ENCODE measurements around the gene SORCS2. TPM values are rescaled to one million over a fixed set of nuclear protein-coding genes. Genes with fewer than 3 reads are reported as not detected.

SORCS2 gene
- total and polyA plus RNA-seq, 2 experiments from 2014 or later: 0.38 to 1.4 TPM

DNA sequence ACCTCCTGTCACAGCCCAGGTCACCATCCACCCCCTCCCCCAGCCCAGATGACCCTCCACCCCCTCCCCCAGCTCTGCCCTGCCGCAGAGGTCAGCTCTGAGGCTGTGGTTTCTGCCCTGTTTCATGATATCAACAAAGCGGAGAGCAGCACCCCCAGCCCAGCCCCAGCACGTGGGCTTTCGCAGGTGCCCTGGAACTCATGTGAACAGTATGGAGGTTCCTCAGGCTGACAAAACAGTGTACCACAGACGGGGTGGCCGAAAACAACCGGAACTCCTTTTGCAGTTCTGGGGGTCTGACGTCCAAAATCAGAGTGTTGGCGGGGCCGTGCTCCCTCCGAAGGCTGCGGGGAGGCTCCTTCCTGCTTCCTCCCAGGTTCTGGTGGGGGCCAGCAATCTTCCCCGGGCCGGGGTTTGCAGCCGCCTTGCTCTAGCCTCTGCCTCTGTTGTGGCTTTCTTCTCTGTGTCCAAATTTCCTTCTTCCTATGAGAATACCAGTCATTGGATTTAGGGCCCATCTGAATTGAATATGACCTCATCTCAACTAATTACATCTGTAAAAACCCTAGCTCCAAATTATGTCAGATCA is 250.3 kb downstream of the SORCS2 start:
- H3K27ac ChIP-seq: no peak overlapping the region
- H4K20me1 ChIP-seq (ENCODE audit: insufficient read depth): no peaks in the 10 kb centered on the region
- 69 to 70% methylated on average over 14 to 15 of the region's 15 CpGs for WGBS, 2 experiments (ENCODE audit: low coverage in 1 of 2, low lambda C conversion rate in 2 of 2, missing lambda C conversion rate in 2 of 2)
- TF ChIP-seq EZH2phosphoT487 (IDR thresholded peaks at IDR 0.05; ENCODE audit: insufficient read depth, low read depth): no peak
- no peak for TF ChIP-seq EZH2 (IDR thresholded peaks at IDR 0.05; ENCODE audit: insufficient read depth, poor library complexity, severe bottlenecking)
- peaks cover 21% of the 10 kb centered on the region for H3K27me3 ChIP-seq (replicated peaks; ENCODE audit: insufficient read depth)
- no peak overlapping the region for H2AFZ ChIP-seq
- in situ Hi-C loops (cut with MboI): no loop called here
- H3K9ac ChIP-seq: no peak overlapping the region
- H3K36me3 ChIP-seq (ENCODE audit: low read depth): no peaks in the 10 kb centered on the region
- no peaks in the 10 kb centered on the region for H3K9me2 ChIP-seq (ENCODE audit: insufficient read depth)
- no peaks in the 10 kb centered on the region for H3K9me3 ChIP-seq (ENCODE audit: low read depth)
- H3F3A ChIP-seq (ENCODE audit: insufficient read depth): no peaks in the 10 kb centered on the region
- no peak overlapping the region for H3K4me3 ChIP-seq
- no peaks in the 10 kb centered on the region for H3K4me1 ChIP-seq (ENCODE audit: insufficient read depth)
- DNase-seq: no peak
- no peak overlapping the region for H3K4me2 ChIP-seq (ENCODE audit: unreplicated experiment)
- no peaks in the 10 kb centered on the region for H3K79me2 ChIP-seq (ENCODE audit: insufficient read depth)

DNA sequence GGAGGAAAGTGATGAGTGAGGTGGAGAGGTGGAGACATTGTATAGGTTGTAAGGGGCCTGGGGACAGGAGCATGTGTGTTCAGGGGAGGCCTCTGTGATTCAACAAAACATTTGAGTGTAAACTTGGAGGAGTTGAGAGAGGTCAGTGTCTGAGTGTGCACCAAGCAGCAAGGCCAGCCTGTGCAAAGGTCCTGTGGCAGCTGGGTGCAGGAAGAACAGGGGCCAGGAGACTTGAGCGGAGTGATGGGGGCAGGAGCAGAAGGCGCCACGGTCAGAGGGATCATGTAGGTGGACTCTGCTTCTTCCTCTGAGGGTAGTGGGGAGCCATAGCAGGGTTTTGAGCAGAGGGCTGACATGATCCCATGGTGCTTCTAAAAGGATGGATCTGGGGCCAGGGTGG is 252.0 kb downstream of the SORCS2 start:
- in situ Hi-C loops (cut with MboI): no loop called here
- Histone ChIP-seq H3K27me3 (replicated peaks; ENCODE audit: insufficient read depth) (peaks cover 10% of the 10 kb centered on the region; the same call in 1 of the 2 replicates), H3K36me3 (ENCODE audit: low read depth) (no peaks in the 10 kb centered on the region), H2AFZ (no peak overlapping the region), H3K27ac (no peak overlapping the region), H3K4me3 (no peak overlapping the region), H3K9ac (no peak overlapping the region), H3F3A (ENCODE audit: insufficient read depth) (no peaks in the 10 kb centered on the region), H4K20me1 (ENCODE audit: insufficient read depth) (no peaks in the 10 kb centered on the region), H3K9me2 (ENCODE audit: insufficient read depth) (no peaks in the 10 kb centered on the region), H3K79me2 (ENCODE audit: insufficient read depth) (no peaks in the 10 kb centered on the region), H3K9me3 (ENCODE audit: low read depth) (no peaks in the 10 kb centered on the region), H3K4me2 (ENCODE audit: unreplicated experiment) (no peak overlapping the region), H3K4me1 (ENCODE audit: insufficient read depth) (no peaks in the 10 kb centered on the region)
- TF ChIP-seq EZH2phosphoT487 (IDR thresholded peaks at IDR 0.05; ENCODE audit: insufficient read depth, low read depth): no peak
- WGBS, 2 experiments (ENCODE audit: low coverage in 1 of 2, low lambda C conversion rate in 2 of 2, missing lambda C conversion rate in 2 of 2): 62 to 77% methylated on average over 3 of the region's 3 CpGs
- no peak for DNase-seq

DNA sequence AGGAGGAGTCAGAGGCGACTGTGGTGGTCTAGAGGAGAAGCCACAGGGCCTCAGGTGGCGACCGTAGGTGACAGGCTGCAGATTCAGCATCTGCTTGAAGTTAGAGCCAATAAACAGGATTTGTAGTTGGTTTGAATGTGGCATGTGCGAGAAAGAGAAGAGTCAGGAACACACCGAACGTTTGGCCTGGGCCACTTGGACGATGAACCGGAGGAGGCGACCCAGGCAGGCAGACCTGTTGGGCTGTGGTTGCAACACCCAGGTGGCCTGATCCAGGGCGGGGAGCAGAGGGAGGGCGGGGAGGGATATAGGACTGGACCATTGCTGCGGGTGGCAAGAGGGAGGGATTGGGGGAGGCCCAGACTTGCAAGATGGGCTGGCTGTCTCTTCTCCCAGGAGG is 252.4 kb downstream of the SORCS2 start:
- Histone ChIP-seq H3K4me1 (ENCODE audit: insufficient read depth) (no peaks in the 10 kb centered on the region), H3K36me3 (ENCODE audit: low read depth) (no peaks in the 10 kb centered on the region), H3K9me2 (ENCODE audit: insufficient read depth) (no peaks in the 10 kb centered on the region), H3K27me3 (replicated peaks; ENCODE audit: insufficient read depth) (0 out of 2 replicates have a peak, but pooled peaks cover 10% of the 10 kb centered on the region), H3F3A (ENCODE audit: insufficient read depth) (no peaks in the 10 kb centered on the region), H4K20me1 (ENCODE audit: insufficient read depth) (no peaks in the 10 kb centered on the region), H3K27ac (no peak overlapping the region), H2AFZ (no peak overlapping the region), H3K79me2 (ENCODE audit: insufficient read depth) (no peaks in the 10 kb centered on the region), H3K9ac (no peak overlapping the region), H3K9me3 (ENCODE audit: low read depth) (no peaks in the 10 kb centered on the region), H3K4me2 (ENCODE audit: unreplicated experiment) (no peak overlapping the region), H3K4me3 (no peak overlapping the region)
- TF ChIP-seq EZH2 (IDR thresholded peaks at IDR 0.05; ENCODE audit: insufficient read depth, poor library complexity, severe bottlenecking): no peak
- in situ Hi-C loops (cut with MboI): no loop called here
- WGBS, 2 experiments (ENCODE audit: low coverage in 1 of 2, low lambda C conversion rate in 2 of 2, missing lambda C conversion rate in 2 of 2): 66 to 68% methylated on average over 9 to 12 of the region's 12 CpGs
- no peak for DNase-seq

DNA sequence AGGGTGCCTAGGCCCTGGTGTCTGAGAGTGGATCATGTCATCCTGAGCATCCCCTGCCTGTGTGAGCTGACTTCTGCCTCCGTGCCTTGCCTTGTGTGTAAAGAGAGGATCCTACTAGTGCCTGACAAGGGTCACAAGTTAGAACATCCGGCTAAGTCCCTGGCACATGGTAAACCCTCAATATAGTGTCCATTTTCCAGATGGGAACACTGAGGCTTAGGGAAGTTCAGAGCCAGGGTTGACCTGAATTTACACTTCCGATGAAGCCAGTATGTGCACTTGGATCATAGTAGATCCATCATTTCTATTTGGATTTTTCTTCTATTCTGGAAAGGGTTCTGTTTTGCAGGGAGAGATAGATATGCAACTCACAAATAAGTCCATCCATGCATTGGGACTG is 254.9 kb downstream of the SORCS2 start:
- no peak for DNase-seq
- Histone ChIP-seq H3F3A (ENCODE audit: insufficient read depth) (no peaks in the 10 kb centered on the region), H3K9me2 (ENCODE audit: insufficient read depth) (no peaks in the 10 kb centered on the region), H3K4me3 (no peak overlapping the region), H3K27ac (no peak overlapping the region), H2AFZ (no peak overlapping the region), H3K9me3 (ENCODE audit: low read depth) (no peaks in the 10 kb centered on the region), H3K4me2 (ENCODE audit: unreplicated experiment) (no peak overlapping the region), H3K27me3 (replicated peaks; ENCODE audit: insufficient read depth) (0 out of 2 replicates have a peak, but pooled peaks cover 10% of the 10 kb centered on the region), H3K36me3 (ENCODE audit: low read depth) (no peaks in the 10 kb centered on the region), H4K20me1 (ENCODE audit: insufficient read depth) (no peaks in the 10 kb centered on the region), H3K4me1 (ENCODE audit: insufficient read depth) (no peaks in the 10 kb centered on the region), H3K9ac (no peak overlapping the region), H3K79me2 (ENCODE audit: insufficient read depth) (no peaks in the 10 kb centered on the region)
- in situ Hi-C loops (cut with MboI): no loop called here
- 52 to 60% methylated on average over 3 of the region's 3 CpGs for WGBS, 2 experiments (ENCODE audit: low coverage in 1 of 2, low lambda C conversion rate in 2 of 2, missing lambda C conversion rate in 2 of 2)
- no peak for TF ChIP-seq EZH2phosphoT487 (IDR thresholded peaks at IDR 0.05; ENCODE audit: insufficient read depth, low read depth)
- no peak for TF ChIP-seq EZH2 (IDR thresholded peaks at IDR 0.05; ENCODE audit: insufficient read depth, poor library complexity, severe bottlenecking)

DNA sequence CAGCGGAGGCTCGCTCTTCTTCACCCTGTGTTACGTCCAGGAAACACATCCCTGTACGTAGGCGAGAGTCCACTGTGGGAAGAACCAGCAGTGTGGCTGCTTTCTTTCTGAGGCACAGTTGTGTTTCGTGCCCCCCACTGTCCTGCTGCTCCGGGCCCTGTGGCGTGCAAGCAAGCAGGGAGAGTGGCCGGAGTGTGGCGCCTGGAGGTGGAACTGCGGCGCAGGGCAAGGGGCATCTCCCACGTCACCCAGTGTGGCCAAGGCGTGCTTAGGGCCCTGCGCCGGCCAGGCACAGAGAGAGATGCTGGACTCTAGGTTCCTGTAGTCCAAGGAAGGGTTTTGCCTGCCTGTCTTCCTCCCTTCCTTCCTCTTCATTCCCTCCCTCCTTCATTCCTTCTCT is 255.7 kb downstream of the SORCS2 start:
- H3F3A ChIP-seq (ENCODE audit: insufficient read depth): no peaks in the 10 kb centered on the region
- no peaks in the 10 kb centered on the region for H3K9me2 ChIP-seq (ENCODE audit: insufficient read depth)
- in situ Hi-C loops (cut with MboI): no loop called here
- TF ChIP-seq EZH2phosphoT487 (IDR thresholded peaks at IDR 0.05; ENCODE audit: insufficient read depth, low read depth) (no peak), EZH2 (IDR thresholded peaks at IDR 0.05; ENCODE audit: insufficient read depth, poor library complexity, severe bottlenecking) (no peak)
- no peak overlapping the region for H3K27ac ChIP-seq
- H3K4me1 ChIP-seq (ENCODE audit: insufficient read depth): no peaks in the 10 kb centered on the region
- H3K36me3 ChIP-seq (ENCODE audit: low read depth): no peaks in the 10 kb centered on the region
- 73 to 82% methylated on average over 15 to 16 of the region's 16 CpGs for WGBS, 2 experiments (ENCODE audit: low coverage in 1 of 2, low lambda C conversion rate in 2 of 2, missing lambda C conversion rate in 2 of 2)
- no peaks in the 10 kb centered on the region for H4K20me1 ChIP-seq (ENCODE audit: insufficient read depth)
- H3K9me3 ChIP-seq (ENCODE audit: low read depth): no peaks in the 10 kb centered on the region
- H2AFZ ChIP-seq: no peak overlapping the region
- no peak overlapping the region for H3K4me3 ChIP-seq
- H3K9ac ChIP-seq: no peak overlapping the region
- H3K4me2 ChIP-seq (ENCODE audit: unreplicated experiment): no peak overlapping the region
- 0 out of 2 replicates have a peak, but pooled peaks cover 10% of the 10 kb centered on the region for H3K27me3 ChIP-seq (replicated peaks; ENCODE audit: insufficient read depth)
- no peaks in the 10 kb centered on the region for H3K79me2 ChIP-seq (ENCODE audit: insufficient read depth)
- no peak for DNase-seq

Data from GM23248 (cell line).